Esophagus muscularis mucosa (tissue), 3 donors: ENCODE measurements around the gene EYA2.

ENCODE experiments used
- EP300 ChIP-seq: sonication (generic); formaldehyde crosslinking; IDR thresholded peaks from one replicate; pipeline ENCODE4 v1.6.1; 2017; ENCODE audit warnings: antibody characterized with exemption
- TF ChIP-seq, protein P1 (sequence below), 3 experiments: fragments of 200-600 bp in 2 of 3; fragments of 450-650 bp in 1 of 3; sonication (generic) in 2 of 3; IDR thresholded peaks; one replicate each; pipeline ENCODE4 v1.5.1; 2017 to 2019; ENCODE audit warnings: antibody characterized with exemption in 3 of 3, mild to moderate bottlenecking in 2 of 3, moderate library complexity in 1 of 3

DNA sequence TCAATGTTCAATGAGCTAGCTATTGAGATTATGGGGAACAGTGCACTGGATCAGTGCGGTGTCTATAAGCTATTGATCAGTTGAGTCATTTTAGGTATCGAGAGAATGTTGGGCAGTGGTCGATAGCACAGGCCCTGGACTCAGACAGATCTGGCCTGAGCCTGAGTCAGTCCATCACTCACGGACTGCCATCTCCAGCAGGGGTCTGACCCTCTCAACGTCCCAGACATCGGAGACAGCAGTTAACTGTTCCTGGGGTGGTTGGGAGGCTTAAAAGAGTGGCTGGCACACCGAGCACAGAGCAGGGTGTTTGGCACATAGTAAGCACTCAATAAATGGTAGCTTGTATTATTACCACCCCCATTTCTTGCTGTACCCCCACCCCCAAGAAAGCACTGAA lies 9.3 kb downstream of the EYA2 start:
- TF ChIP-seq, protein P1, sequence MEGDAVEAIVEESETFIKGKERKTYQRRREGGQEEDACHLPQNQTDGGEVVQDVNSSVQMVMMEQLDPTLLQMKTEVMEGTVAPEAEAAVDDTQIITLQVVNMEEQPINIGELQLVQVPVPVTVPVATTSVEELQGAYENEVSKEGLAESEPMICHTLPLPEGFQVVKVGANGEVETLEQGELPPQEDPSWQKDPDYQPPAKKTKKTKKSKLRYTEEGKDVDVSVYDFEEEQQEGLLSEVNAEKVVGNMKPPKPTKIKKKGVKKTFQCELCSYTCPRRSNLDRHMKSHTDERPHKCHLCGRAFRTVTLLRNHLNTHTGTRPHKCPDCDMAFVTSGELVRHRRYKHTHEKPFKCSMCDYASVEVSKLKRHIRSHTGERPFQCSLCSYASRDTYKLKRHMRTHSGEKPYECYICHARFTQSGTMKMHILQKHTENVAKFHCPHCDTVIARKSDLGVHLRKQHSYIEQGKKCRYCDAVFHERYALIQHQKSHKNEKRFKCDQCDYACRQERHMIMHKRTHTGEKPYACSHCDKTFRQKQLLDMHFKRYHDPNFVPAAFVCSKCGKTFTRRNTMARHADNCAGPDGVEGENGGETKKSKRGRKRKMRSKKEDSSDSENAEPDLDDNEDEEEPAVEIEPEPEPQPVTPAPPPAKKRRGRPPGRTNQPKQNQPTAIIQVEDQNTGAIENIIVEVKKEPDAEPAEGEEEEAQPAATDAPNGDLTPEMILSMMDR (IDR thresholded peaks at IDR 0.05) = no peak
- TF ChIP-seq EP300 = no peak
